Activated CD8-positive, alpha-beta T cell treated with anti-CD3 and anti-CD28 coated beads for 36 hours (primary cell): ENCODE measurements around the gene AHCYL2. TPM values are rescaled to one million over a fixed set of nuclear protein-coding genes. Genes with fewer than 3 reads are reported as not detected.
"Not testable (repeated sequence)": the region's sequence is repeated elsewhere in the genome, so short reads cannot be mapped to it uniquely, and the experiment has no call there.

ENCODE experiments used
- ATAC-seq: fragments of 200-7000 bp; cut with Tn5 transposase; one replicate; pipeline ENCODE4 v1.10.0; 2021; ENCODE audit warnings: mild to moderate bottlenecking, moderate library complexity
- CTCF ChIA-PET: fragments of 350-600 bp; sonication (Branson Sonifier 250); formaldehyde crosslinking; loops from one replicate; lab custom pipeline; 2021; ENCODE audit warnings: antibody characterized with exemption; lab: Charles Lee
- POLR2A ChIA-PET: fragments of 350-600 bp; sonication (Branson Sonifier 250); formaldehyde crosslinking; loops from one replicate; lab custom pipeline; 2021; ENCODE audit warnings: antibody characterized with exemption; lab: Charles Lee
- DNase-seq: peaks from one replicate; pipeline ENCODE4 v3.0.0-alpha.2; 2020
- H3K27ac Mint-ChIP-seq: one replicate; pipeline ENCODE4 v1.8.0; 2021; ENCODE audit warnings: mild to moderate bottlenecking, mixed read lengths
- H3K27me3 Mint-ChIP-seq: one replicate; pipeline ENCODE4 v1.8.0; 2021; ENCODE audit warnings: mixed read lengths
- H3K36me3 Mint-ChIP-seq: one replicate; pipeline ENCODE4 v1.8.0; 2021; ENCODE audit warnings: low read depth, mixed read lengths
- H3K4me1 Mint-ChIP-seq: one replicate; pipeline ENCODE4 v1.8.0; 2021; ENCODE audit warnings: low read depth, mixed read lengths
- H3K4me3 Mint-ChIP-seq: one replicate; pipeline ENCODE4 v1.8.0; 2021; ENCODE audit warnings: mild to moderate bottlenecking, moderate library complexity, mixed read lengths
- H3K9me3 Mint-ChIP-seq: one replicate; pipeline ENCODE4 v1.8.0; 2021; ENCODE audit warnings: mixed read lengths
- intact Hi-C: fragments of 100-400 bp; cut with micrococcal nuclease; formaldehyde crosslinking; loops from one replicate; pipeline ENCODE4 v1.10.0; 2022
- total RNA-seq, 2 experiments: library from RNA; stranded (reverse); gene quantifications; one replicate each; pipeline ENCODE4 v1.2.3, GENCODE V29; 2021
- TF ChIP-seq, protein P1 (sequence below): fragments of 200-600 bp; IDR thresholded peaks from one replicate; pipeline ENCODE4 v1.8.0; 2022; ENCODE audit warnings: antibody characterized with exemption, mild to moderate bottlenecking

Gene AHCYL2
- total RNA-seq, 2 experiments from 2014 or later, result 8.1 to 9.6 TPM

DNA sequence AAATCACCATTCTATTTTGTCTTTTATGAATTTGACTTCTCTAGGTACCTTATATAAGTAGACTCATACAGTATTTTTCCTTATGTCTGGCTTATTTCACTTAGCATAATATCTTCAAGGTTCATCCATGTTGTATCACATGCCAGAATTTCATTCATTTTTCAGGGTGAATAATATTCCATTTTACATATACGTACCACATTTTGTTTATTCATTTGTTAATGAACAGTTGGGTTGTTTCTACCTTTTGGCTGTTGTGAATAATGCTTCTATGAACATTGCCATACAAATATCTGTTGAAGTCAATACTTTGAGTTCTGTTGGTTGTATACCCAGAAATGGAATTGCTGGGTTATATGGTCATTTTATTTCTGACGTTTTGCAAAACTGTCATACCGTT, 20.7 kb downstream of the AHCYL2 start:
- Mint-ChIP-seq H3K27me3 (no peaks in the 10 kb centered on the region), H3K27ac (no peak overlapping the region), H3K4me3 (no peak overlapping the region), H3K4me1 (peaks cover 3% of the 10 kb centered on the region), H3K36me3 (peaks cover 13% of the 10 kb centered on the region), H3K9me3 (no peaks in the 10 kb centered on the region)
- ChIA-PET CTCF (no interaction called here), POLR2A (no interaction called here)
- intact Hi-C loops, result no loop called here
- TF ChIP-seq, protein P1, sequence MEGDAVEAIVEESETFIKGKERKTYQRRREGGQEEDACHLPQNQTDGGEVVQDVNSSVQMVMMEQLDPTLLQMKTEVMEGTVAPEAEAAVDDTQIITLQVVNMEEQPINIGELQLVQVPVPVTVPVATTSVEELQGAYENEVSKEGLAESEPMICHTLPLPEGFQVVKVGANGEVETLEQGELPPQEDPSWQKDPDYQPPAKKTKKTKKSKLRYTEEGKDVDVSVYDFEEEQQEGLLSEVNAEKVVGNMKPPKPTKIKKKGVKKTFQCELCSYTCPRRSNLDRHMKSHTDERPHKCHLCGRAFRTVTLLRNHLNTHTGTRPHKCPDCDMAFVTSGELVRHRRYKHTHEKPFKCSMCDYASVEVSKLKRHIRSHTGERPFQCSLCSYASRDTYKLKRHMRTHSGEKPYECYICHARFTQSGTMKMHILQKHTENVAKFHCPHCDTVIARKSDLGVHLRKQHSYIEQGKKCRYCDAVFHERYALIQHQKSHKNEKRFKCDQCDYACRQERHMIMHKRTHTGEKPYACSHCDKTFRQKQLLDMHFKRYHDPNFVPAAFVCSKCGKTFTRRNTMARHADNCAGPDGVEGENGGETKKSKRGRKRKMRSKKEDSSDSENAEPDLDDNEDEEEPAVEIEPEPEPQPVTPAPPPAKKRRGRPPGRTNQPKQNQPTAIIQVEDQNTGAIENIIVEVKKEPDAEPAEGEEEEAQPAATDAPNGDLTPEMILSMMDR, result no peak
- ATAC-seq (no peak), DNase-seq (no peak)

DNA sequence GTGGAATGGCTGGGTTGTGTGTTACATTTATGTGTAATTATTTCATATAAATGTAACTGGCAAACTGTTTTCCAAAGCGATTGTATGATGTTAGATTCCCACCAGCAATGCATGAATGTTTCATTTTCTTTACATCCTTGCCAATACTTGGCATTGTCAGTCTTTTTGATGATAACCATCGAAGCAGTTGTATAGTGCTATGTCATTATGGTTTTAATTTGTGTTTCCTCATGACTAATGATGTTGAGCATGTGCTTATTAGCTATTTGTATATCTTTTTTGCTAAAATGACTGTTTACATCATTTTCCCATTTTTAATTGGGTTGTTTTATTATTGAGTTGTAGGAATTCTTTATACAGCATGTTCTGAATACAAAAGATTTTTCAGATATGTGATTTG, 22.3 kb downstream of the AHCYL2 start:
- H3K36me3 Mint-ChIP-seq, result peaks cover 13% of the 10 kb centered on the region
- intact Hi-C loops, result no loop called here
- ChIA-PET CTCF (interaction anchor here (1.0 to 1.9 kb wide), 7 partner anchors 12 to 156 kb away, joined by 3 to 8 read pairs (median 5); no protein-coding TSS in a partner anchor), POLR2A (interaction anchor here (0.6 to 1.4 kb wide), 2 partner anchors 24 to 96 kb away, joined by 3 read pairs; no protein-coding TSS in a partner anchor)
- H3K27me3 Mint-ChIP-seq, result no peaks in the 10 kb centered on the region
- TF ChIP-seq, protein P1, result no peak
- no peaks in the 10 kb centered on the region for H3K9me3 Mint-ChIP-seq
- no peak overlapping the region for H3K27ac Mint-ChIP-seq
- H3K4me3 Mint-ChIP-seq, result no peak overlapping the region
- DNase-seq (no peak), ATAC-seq (no peak)
- peaks cover 3% of the 10 kb centered on the region for H3K4me1 Mint-ChIP-seq

DNA sequence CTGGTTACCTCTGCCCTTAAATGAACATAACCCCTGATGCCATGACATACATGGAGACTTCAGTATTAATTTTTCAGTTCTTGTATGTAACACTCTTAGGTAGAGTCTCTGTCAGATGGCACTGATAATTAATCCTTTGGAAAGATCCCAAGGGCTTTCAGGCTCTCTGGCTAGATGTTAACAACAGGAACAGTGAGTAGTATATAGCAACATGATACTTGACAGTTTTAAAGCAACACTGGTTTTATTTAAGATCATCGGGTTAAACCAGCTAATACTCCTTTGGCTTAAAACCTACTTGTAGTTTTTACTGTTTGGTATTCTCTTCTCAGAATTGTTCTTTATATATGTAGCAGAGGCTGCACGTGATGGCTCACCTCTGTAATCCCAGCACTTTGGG, 27.3 kb downstream of the AHCYL2 start:
- no peaks in the 10 kb centered on the region for H3K36me3 Mint-ChIP-seq
- H3K27ac Mint-ChIP-seq, result no peak overlapping the region
- no peaks in the 10 kb centered on the region for H3K9me3 Mint-ChIP-seq
- CTCF ChIA-PET, result interaction anchor here (0.9 to 1.9 kb wide), 5 partner anchors 9 to 46 kb away, joined by 3 to 5 read pairs (median 3); no protein-coding TSS in a partner anchor
- DNase-seq (no peak), ATAC-seq (no peak)
- TF ChIP-seq, protein P1, result no peak
- intact Hi-C loops, result no loop called here
- H3K27me3 Mint-ChIP-seq, result no peaks in the 10 kb centered on the region
- H3K4me3 Mint-ChIP-seq, result no peak overlapping the region
- H3K4me1 Mint-ChIP-seq, result peaks cover 3% of the 10 kb centered on the region
- POLR2A ChIA-PET, result interaction anchor here (0.6 kb wide), 1 partner anchor 8 kb away, joined by 3 read pairs; no protein-coding TSS in a partner anchor

DNA sequence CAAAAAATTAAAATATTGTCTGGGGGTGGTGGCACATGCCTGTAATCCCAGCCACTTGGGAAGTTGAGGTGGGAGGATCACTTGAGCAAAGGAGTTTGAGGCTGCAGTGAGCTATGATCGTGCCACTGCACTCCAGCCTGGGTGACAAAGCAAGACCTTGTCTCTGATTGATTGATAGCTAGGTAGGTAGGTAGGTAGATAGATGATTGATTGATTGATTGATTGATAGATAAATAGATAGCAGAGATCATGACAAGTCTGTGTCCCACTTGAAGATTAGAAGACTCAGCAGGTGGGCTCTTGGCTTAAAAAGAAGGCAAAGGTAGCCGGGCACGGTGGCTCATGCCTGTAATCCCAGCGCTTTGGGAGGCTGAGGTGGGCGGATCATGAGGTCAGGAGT, 27.8 kb downstream of the AHCYL2 start:
- H3K4me3 Mint-ChIP-seq, intact Hi-C loops, ATAC-seq, H3K27ac Mint-ChIP-seq, H3K36me3 Mint-ChIP-seq, DNase-seq, H3K4me1 Mint-ChIP-seq, H3K9me3 Mint-ChIP-seq, H3K27me3 Mint-ChIP-seq: not testable (repeated sequence)
- POLR2A ChIA-PET, result interaction anchor here (0.6 kb wide), 1 partner anchor 8 kb away, joined by 3 read pairs; no protein-coding TSS in a partner anchor
- CTCF ChIA-PET, result interaction anchor here (0.9 to 2.5 kb wide), 5 partner anchors 9 to 46 kb away, joined by 3 to 15 read pairs (median 3); no protein-coding TSS in a partner anchor

DNA sequence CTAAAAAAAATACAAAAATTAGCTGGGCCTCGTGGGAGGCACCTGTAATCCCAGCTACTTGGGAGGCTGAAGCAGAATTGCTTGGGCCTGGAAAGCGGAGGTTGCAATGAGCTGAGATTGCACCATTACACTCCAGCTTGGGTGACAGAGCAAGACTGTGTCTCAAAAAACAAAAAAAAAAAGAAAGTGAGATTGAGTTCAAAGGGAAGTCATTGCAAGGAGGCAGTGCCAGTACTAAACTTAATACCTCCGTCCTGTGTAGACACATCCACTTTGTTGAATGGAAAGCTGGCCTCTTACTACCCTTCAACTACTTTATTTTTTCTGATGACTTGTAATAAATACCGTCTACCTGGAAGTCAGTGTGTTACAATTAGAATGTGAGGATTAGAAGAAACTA, 31.0 kb downstream of the AHCYL2 start:
- H3K4me3 Mint-ChIP-seq, result no peak overlapping the region
- CTCF ChIA-PET, result interaction anchor here (1.9 to 2.4 kb wide), 2 partner anchors 15 to 37 kb away, joined by 10 to 11 read pairs; no protein-coding TSS in a partner anchor
- POLR2A ChIA-PET, result interaction anchor here (0.6 to 0.7 kb wide), 2 partner anchors 33 to 862 kb away, joined by 3 read pairs; no protein-coding TSS in a partner anchor

More for the DNA sequence above, 31.0 kb downstream of the AHCYL2 start:
- ATAC-seq, result no peak
- H3K27ac Mint-ChIP-seq, result no peak overlapping the region
- TF ChIP-seq, protein P1, result no peak
- no peaks in the 10 kb centered on the region for H3K27me3 Mint-ChIP-seq
- no peak for DNase-seq
- intact Hi-C loops, result no loop called here
- peaks cover 19% of the 10 kb centered on the region for H3K4me1 Mint-ChIP-seq
- no peaks in the 10 kb centered on the region for H3K9me3 Mint-ChIP-seq
- peaks cover 2% of the 10 kb centered on the region for H3K36me3 Mint-ChIP-seq
